H9 (cell line): ENCODE data around the gene DCTPP1. TPM values are rescaled to one million over a fixed set of nuclear protein-coding genes. Genes with fewer than 3 reads are reported as not detected.
A peak's percentile ranks its signal among the peaks of the same experiment; 100 is the strongest.

Experiments
- DNase-seq: peaks from one replicate; pipeline ENCODE4 v3.0.0-alpha.2; 2017
- H2AFZ ChIP-seq: one replicate; pipeline ENCODE4 v1.6.1; 2013; ENCODE audit warnings: mild to moderate bottlenecking, low read length, control low read depth, moderate library complexity
- H2AK5ac ChIP-seq: 2 replicates; pipeline ENCODE4 v1.6.1; 2013; ENCODE audit warnings: low read length, control low read depth, mixed read lengths; ENCODE audit not compliant: insufficient read length
- H2BK120ac ChIP-seq: one replicate; pipeline ENCODE4 v1.6.1; 2013; ENCODE audit warnings: low read depth, mild to moderate bottlenecking, low read length, control low read depth, inconsistent platforms; ENCODE audit not compliant: poor library complexity, severe bottlenecking
- H2BK12ac ChIP-seq: 2 replicates; pipeline ENCODE4 v1.6.1; 2013; ENCODE audit warnings: low read length, control low read depth, mixed read lengths, low read depth; ENCODE audit not compliant: insufficient read length
- H2BK15ac ChIP-seq: 2 replicates; pipeline ENCODE4 v1.6.1; 2013; ENCODE audit warnings: low read depth, low read length, control low read depth
- H2BK20ac ChIP-seq: one replicate; pipeline ENCODE4 v1.6.1; 2013; ENCODE audit warnings: low read depth, mild to moderate bottlenecking, low read length, control low read depth, inconsistent platforms; ENCODE audit not compliant: poor library complexity, severe bottlenecking
- H2BK5ac ChIP-seq: 2 replicates; pipeline ENCODE4 v1.6.1; 2013; ENCODE audit warnings: low read length, control low read depth, mixed read lengths; ENCODE audit not compliant: insufficient read length
- H3K14ac ChIP-seq: 2 replicates; pipeline ENCODE4 v1.6.1; 2013; ENCODE audit warnings: low read length, control low read depth; ENCODE audit not compliant: insufficient read depth
- H3K18ac ChIP-seq: 2 replicates; pipeline ENCODE4 v1.6.1; 2013; ENCODE audit warnings: low read depth, mild to moderate bottlenecking, mixed read lengths, low read length, control low read depth; ENCODE audit not compliant: insufficient read length
- H3K23ac ChIP-seq: 2 replicates; pipeline ENCODE4 v1.6.1; 2013; ENCODE audit warnings: low read length, control low read depth, mixed read lengths, low read depth; ENCODE audit not compliant: insufficient read length
- H3K23me2 ChIP-seq: 2 replicates; pipeline ENCODE4 v1.6.1; 2013; ENCODE audit warnings: low read depth, mild to moderate bottlenecking, mixed read lengths, low read length, control low read depth; ENCODE audit not compliant: insufficient read length, poor library complexity, severe bottlenecking
- H3K27ac ChIP-seq: 2 replicates; pipeline ENCODE4 v1.5.1; 2013; ENCODE audit warnings: low read length, control low read depth, mixed read lengths, low read depth; ENCODE audit not compliant: insufficient read length
- H3K27me3 ChIP-seq: 2 replicates; pipeline ENCODE4 v1.6.1; 2013; ENCODE audit warnings: low read length, control low read depth, inconsistent platforms; ENCODE audit not compliant: insufficient read depth
- H3K4ac ChIP-seq: 2 replicates; pipeline ENCODE4 v1.6.1; 2013; ENCODE audit warnings: low read depth, mild to moderate bottlenecking, control low read depth, inconsistent platforms, low read length, moderate library complexity
- H3K4me1 ChIP-seq: 2 replicates; pipeline ENCODE4 v1.6.1; 2013; ENCODE audit warnings: low read length, control low read depth, inconsistent platforms; ENCODE audit not compliant: insufficient read depth
- H3K4me2 ChIP-seq: 2 replicates; pipeline ENCODE4 v1.6.1; 2013; ENCODE audit warnings: low read length, control low read depth, mixed read lengths; ENCODE audit not compliant: insufficient read length, insufficient read depth
- H3K56ac ChIP-seq: 2 replicates; pipeline ENCODE4 v1.6.1; 2013; ENCODE audit warnings: low read depth, mild to moderate bottlenecking, mixed read lengths, low read length, control low read depth; ENCODE audit not compliant: insufficient read length
- H3K79me1 ChIP-seq: 2 replicates; pipeline ENCODE4 v1.6.1; 2013; ENCODE audit warnings: low read depth, mild to moderate bottlenecking, moderate library complexity, low read length, control low read depth, inconsistent platforms; ENCODE audit not compliant: insufficient read depth, poor library complexity, severe bottlenecking
- H3K79me2 ChIP-seq: 2 replicates; pipeline ENCODE4 v1.6.1; 2013; ENCODE audit warnings: low read length, control low read depth, inconsistent platforms; ENCODE audit not compliant: insufficient read depth
- H3K9ac ChIP-seq: 2 replicates; pipeline ENCODE4 v1.6.1; 2013; ENCODE audit warnings: low read length, control low read depth, mixed read lengths; ENCODE audit not compliant: insufficient read length; ENCODE audit errors: extremely low read depth
- H3K9me3 ChIP-seq: one replicate; pipeline ENCODE4 v1.6.1; 2013; ENCODE audit warnings: low read depth, low read length, inconsistent platforms; ENCODE audit not compliant: control insufficient read depth
- H3T11ph ChIP-seq: one replicate; pipeline ENCODE4 v1.6.1; 2013; ENCODE audit warnings: mild to moderate bottlenecking, low read length, control low read depth, inconsistent platforms
- H4K20me1 ChIP-seq: one replicate; pipeline ENCODE4 v1.6.1; 2013; ENCODE audit not compliant: control insufficient read depth, insufficient read length, insufficient read depth
- H4K5ac ChIP-seq: 2 replicates; pipeline ENCODE4 v1.6.1; 2013; ENCODE audit warnings: low read depth, mild to moderate bottlenecking, mixed read lengths, low read length, control low read depth; ENCODE audit not compliant: insufficient read length
- H4K8ac ChIP-seq: replicated peaks from 2 replicates; pipeline ENCODE4 v1.6.1; 2013; ENCODE audit warnings: low read length, control low read depth, mixed read lengths, low read depth; ENCODE audit not compliant: insufficient read length
- H4K91ac ChIP-seq: 2 replicates; pipeline ENCODE4 v1.6.1; 2013; ENCODE audit warnings: low read depth, mild to moderate bottlenecking, moderate library complexity, mixed read lengths, low read length, control low read depth; ENCODE audit not compliant: insufficient read length
- H3K27ac Mint-ChIP-seq, 3 experiments: 2 replicates in 2 of 3; 3 replicates in 1 of 3; pipeline ENCODE4 v1.8.0; 2020 to 2021; ENCODE audit warnings: mixed read lengths in 3 of 3, mild to moderate bottlenecking in 1 of 3, moderate library complexity in 1 of 3
- H3K27me3 Mint-ChIP-seq: 2 replicates; pipeline ENCODE4 v1.8.0; 2021; ENCODE audit warnings: low read depth, mild to moderate bottlenecking, moderate library complexity, mixed read lengths
- H3K36me3 Mint-ChIP-seq, 3 experiments: 2 replicates in 2 of 3; 3 replicates in 1 of 3; pipeline ENCODE4 v1.8.0; 2020 to 2021; ENCODE audit warnings: low read depth in 3 of 3, mixed read lengths in 3 of 3; ENCODE audit not compliant: insufficient read depth in 1 of 3
- H3K4me1 Mint-ChIP-seq, 2 experiments: 2 replicates each; pipeline ENCODE4 v1.8.0; 2020; ENCODE audit warnings: mixed read lengths in 2 of 2
- H3K4me3 Mint-ChIP-seq, 2 experiments: 2 replicates in 1 of 2; 3 replicates in 1 of 2; pipeline ENCODE4 v1.8.0; 2020 to 2021; ENCODE audit warnings: mild to moderate bottlenecking in 2 of 2, mixed read lengths in 2 of 2, moderate library complexity in 1 of 2
- H3K9me3 Mint-ChIP-seq, 2 experiments: 2 replicates in 1 of 2; 3 replicates in 1 of 2; pipeline ENCODE4 v1.8.0; 2020; ENCODE audit warnings: mild to moderate bottlenecking in 2 of 2, mixed read lengths in 2 of 2, moderate library complexity in 1 of 2
- WGBS: extraction: QIAGEN DNeasy Blood & Tissue Kit; methylation state at CpG from one replicate; pipeline ENCODE4 v1.1.7; 2013; ENCODE audit warnings: missing lambda C conversion rate, low lambda C conversion rate, mixed read lengths; ENCODE audit not compliant: insufficient read length; ENCODE audit errors: extremely low coverage; 5-methylcytosine and 5-hydroxymethylcytosine counted together
- total RNA-seq: library from RNA; stranded (reverse); gene quantifications from 2 replicates; pipeline ENCODE4 v1.2.1, GENCODE V29; 2021
- TF ChIP-seq, protein P1 (sequence below): fragments of 200-600 bp; sonication (generic); conservative IDR thresholded peaks from 3 replicates; pipeline ENCODE4 v1.8.0; 2021; ENCODE audit warnings: antibody characterized with exemption, mild to moderate bottlenecking

The DCTPP1 gene
- total RNA-seq, 1 experiment from 2014 or later = 78.3 TPM

DNA sequence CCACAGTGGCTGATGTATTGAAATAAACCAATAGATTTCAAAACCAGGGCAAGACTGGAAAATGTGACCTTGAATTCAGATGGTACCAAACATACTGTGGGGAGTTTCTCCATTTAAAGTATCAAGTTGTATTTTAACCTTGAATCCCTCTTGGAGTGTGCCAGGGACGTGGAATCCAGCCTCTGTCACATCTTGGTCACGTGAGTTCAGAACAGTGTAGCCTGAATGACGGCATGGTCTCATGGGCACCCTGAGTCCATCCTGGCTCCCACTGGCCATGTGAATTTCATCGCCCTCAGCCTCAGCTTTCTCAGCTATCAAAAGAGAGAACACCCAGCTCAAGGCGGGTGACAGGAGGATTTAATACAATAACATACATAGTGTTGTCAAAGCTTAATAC is 15.7 kb downstream of the DCTPP1 start:
- peaks cover 9 to 17% of the 10 kb centered on the region in 2 experiments for H3K4me1 Mint-ChIP-seq

More for the DNA sequence above, 15.7 kb downstream of the DCTPP1 start:
- Histone ChIP-seq H2BK5ac (no peak overlapping the region), H3K23ac (no peak overlapping the region), H3K56ac (no peak overlapping the region), H4K5ac (no peak overlapping the region), H3K23me2 (peaks cover 8% of the 10 kb centered on the region), H3T11ph (no peak overlapping the region), H2AK5ac (no peak overlapping the region), H4K20me1 (no peaks in the 10 kb centered on the region), H4K8ac (no peak overlapping the region), H3K4me2 (no peak overlapping the region), H3K14ac (no peak overlapping the region), H3K27ac (no peak overlapping the region), H3K4me1 (no peaks in the 10 kb centered on the region), H2BK12ac (no peak overlapping the region), H3K79me1 (no peaks in the 10 kb centered on the region), H3K27me3 (no peaks in the 10 kb centered on the region), H2BK15ac (no peak overlapping the region), H2AFZ (no peak overlapping the region), H3K79me2 (0 out of 2 replicates have a peak, but pooled peaks cover 1% of the 10 kb centered on the region), H3K18ac (no peak overlapping the region), H2BK120ac (no peak overlapping the region), H3K9ac (no peak overlapping the region), H3K4ac (no peak overlapping the region), H2BK20ac (no peak overlapping the region), H4K91ac (no peak overlapping the region), H3K9me3 (no peaks in the 10 kb centered on the region)
- no peak for DNase-seq
- TF ChIP-seq, protein P1, sequence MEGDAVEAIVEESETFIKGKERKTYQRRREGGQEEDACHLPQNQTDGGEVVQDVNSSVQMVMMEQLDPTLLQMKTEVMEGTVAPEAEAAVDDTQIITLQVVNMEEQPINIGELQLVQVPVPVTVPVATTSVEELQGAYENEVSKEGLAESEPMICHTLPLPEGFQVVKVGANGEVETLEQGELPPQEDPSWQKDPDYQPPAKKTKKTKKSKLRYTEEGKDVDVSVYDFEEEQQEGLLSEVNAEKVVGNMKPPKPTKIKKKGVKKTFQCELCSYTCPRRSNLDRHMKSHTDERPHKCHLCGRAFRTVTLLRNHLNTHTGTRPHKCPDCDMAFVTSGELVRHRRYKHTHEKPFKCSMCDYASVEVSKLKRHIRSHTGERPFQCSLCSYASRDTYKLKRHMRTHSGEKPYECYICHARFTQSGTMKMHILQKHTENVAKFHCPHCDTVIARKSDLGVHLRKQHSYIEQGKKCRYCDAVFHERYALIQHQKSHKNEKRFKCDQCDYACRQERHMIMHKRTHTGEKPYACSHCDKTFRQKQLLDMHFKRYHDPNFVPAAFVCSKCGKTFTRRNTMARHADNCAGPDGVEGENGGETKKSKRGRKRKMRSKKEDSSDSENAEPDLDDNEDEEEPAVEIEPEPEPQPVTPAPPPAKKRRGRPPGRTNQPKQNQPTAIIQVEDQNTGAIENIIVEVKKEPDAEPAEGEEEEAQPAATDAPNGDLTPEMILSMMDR = no peak
- Mint-ChIP-seq H3K36me3 (peaks cover 23 to 38% (median 38%) of the 10 kb centered on the region in 3 experiments; a peak in 6 of 7 replicates), H3K27ac (0 out of 7 replicates have a peak overlapping the region, but pooled peaks of 1 of the 3 experiments have one; percentile 10), H3K4me3 (no peak overlapping the region), H3K27me3 (no peaks in the 10 kb centered on the region; the same call in 1 of the 2 replicates), H3K9me3 (no peaks in the 10 kb centered on the region)
- WGBS = no CpG with 5 or more reads among the region's 5 CpGs
